NAMALWA (cell line): Measurements from ENCODE around the gene PEDS1.
"Not testable (repeated sequence)": the region's sequence is repeated elsewhere in the genome, so short reads cannot be mapped to it uniquely, and the experiment has no call there.

Experiments
- DNase-seq: peaks from one replicate; pipeline ENCODE4 v3.0.0-alpha.2; 2015; ENCODE audit warnings: low spot score

The PEDS1 gene

GRCh38 chr20:50190251-50191064 is 36.9 kb upstream of the PEDS1 start, which contains the start of gene CEBPB:
Gene CEBPB (plus strand): TSS chr20:50190830. CDS start chr20:50191034, 204 bp downstream.
- DNase-seq = peak; percentile 87

DNA sequence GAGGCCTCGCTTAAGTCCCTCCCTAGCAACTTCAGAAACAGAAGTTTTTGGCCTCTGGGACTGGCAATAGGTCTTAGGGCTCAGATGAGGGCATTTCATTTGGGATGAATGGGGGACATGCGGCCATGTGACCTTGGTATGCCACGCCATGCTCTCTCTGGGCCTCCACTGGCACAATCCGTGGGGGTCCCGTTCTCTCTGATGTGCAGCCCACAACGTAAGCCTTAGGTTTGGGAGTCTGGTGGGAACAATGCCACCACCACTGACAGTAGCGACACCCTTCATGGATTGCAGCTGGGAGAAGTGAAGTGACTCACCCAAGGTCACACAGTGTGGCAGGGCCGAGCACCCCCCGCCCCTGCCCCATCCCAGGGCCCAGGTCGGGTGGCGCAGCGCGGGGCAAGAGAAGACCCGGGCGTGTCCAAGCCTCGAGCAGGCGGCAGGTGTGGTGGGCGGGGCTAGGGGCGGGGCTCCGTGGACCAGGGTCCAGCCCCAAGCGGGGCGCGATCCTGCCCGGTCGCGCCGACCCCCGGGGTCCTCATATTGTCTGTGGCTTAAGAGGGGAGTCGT is 36.2 kb upstream of the PEDS1 start:
- DNase-seq = no peak

DNA sequence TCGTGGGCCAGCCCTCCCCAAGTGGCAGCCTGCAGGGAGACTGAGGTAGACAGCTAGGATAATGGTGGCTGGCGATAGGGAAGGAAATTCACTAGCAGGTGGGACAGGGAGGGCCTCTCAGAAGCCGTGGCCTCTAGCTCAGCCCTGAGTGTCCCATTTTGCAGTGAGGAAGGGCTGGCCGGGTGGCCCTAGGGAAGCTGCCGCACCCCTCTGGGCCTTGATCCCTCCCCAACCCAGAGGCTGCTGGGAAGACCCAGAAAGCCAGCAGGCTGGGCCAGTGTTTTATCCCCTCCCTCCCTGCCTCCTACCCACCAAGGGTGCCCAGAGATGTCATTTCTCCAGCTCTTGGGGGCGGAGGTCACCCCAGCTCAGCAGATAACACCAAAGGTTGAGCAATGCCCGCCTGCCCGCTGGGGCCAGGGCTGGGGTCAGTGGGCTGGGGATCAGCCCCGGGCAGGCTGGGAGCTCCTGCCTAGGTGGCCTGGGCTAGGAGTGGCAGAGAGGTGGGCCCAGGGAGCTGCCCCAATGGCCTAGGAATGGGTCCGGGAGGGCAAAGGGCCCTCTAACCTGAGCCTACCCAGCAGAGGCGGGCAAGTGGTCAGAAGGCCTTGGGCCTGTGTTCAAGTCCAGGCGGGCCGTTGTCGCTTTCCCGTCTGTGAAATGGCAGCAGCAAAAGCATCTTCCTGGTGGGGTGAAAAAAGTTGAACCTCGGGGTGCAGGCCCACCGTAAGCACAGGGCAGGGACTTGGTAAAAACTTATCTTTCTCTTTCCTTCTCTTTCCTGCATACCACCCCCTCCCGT is 35.6 kb upstream of the PEDS1 start:
- DNase-seq = no peak

DNA sequence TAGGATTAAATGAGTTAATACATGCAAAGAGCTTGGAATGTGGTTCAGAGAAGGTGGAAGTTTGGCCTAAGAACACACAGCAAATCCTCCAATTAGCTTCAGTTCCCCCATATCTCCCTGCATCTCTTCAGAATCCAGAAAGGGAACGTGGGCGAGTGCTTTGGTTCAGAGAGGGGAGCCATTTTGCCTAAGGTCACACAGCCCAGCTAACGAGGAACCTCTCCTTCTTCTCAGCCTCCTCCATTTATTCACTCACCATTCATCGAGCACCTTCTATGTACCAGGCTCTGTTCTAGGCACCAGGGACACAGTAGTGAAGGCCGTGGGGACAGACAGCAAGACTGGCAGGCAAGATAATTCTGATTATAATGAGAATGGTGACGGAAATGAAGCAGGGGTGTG is 34.8 kb upstream of the PEDS1 start:
- no peak for DNase-seq

- no peak for DNase-seq
These were observed 34.0 kb upstream of the PEDS1 start for GRCh38 chr20:50187403-50188051.

GRCh38 chr20:50186987-50187402 is 33.5 kb upstream of the PEDS1 start:
- no peak for DNase-seq

DNA sequence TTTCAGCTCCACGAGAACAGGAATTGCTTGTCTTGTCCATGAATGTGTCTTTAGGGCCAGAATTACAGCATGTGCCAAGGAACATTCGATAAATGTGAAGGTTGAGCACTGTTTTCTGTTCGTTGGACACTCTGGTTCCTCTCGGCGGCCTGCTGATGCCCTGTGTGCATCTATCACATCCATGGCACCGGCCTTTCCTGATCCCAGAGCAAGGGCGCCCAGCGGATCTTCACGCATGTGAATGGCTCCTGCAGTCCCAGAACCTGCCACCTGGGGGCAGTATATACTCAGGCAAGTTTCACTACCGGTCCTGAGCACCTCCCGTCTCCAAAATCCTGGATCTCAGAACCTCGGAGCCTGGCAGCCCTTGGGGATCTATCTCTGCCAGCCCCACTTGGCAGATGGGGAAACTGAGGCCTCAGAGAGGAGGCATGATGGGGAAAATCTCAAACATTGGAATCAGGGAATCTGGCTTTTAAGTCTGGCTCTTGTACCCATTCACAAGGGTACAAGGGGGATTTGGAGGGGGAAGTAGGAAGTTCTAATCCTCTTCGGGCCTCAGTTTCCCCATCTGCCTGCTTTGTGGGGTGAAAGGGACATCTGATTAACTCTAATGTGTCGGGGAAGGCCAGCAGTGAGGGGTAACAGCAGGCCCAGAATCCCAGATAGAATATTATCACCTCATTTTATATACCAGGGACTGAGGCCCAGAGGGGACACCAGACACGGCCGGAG is 32.8 kb upstream of the PEDS1 start:
- peak; percentile 82 for DNase-seq

DNA sequence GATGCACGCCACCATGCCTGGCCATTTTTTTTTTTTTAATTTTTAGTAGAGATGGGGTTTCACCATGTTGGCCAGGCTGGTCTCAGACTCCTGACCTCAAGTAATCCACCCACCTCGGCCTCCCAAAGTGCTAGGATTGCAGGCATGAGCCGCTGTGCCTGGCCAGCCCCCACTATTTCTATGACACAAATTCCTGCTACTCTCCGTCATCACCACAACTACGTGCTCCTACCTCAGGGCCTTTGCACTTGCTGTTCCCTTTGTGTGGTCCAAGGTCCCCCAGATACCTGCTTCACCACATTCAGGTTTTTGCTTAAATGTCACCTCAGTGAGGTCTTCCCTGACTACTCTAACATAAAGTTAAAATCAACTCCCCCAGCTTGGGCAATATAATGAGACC is 31.9 kb upstream of the PEDS1 start:
- no peak for DNase-seq

GRCh38 chr20:50182346-50182745 is 28.8 kb upstream of the PEDS1 start:
- no peak for DNase-seq

- DNase-seq = no peak
These were observed 27.8 kb upstream of the PEDS1 start for GRCh38 chr20:50181344-50181743.

DNA sequence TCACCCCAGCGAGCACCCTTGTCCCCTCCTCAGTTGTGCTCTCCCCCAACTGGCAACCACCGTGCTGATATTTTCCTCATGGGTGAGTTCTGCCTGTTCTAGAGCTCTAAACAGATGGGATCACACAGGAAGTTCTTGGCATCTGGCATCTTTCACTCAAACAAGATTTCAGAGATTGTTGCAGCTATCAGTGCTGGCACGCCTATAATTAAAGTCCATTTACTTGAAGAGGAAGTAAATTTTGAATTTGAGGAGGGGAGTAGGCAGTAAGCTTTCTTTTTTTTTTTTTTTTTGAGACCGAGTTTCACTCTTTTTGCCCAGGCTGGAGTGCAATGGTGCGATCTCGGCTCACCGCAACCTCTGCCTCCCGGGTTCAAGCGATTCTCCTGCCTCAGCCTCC is 25.1 kb upstream of the PEDS1 start:
- not testable (repeated sequence) for DNase-seq

GRCh38 chr20:50175938-50176933 is 22.7 kb upstream of the PEDS1 start:
- DNase-seq = no peak

DNA sequence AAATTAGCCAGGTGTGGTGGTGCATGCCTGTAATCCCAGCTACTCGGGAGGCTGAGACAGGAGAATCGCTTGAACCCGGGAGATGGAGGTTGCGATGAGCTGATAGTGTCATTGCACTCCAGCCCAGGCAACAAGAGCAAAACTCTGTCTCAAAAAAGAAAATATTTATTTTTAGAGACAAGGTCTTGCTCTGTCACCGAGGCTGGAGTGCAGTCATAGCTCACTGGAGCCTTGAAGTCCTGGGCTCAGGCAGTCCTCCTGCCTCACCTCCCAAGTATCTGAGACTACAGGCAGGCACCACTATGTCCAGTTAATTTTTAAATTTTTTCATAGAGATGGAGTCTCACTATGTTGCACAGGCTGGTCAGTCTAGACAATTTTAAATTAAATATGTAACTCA is 20.9 kb upstream of the PEDS1 start:
- DNase-seq = no peak

DNA sequence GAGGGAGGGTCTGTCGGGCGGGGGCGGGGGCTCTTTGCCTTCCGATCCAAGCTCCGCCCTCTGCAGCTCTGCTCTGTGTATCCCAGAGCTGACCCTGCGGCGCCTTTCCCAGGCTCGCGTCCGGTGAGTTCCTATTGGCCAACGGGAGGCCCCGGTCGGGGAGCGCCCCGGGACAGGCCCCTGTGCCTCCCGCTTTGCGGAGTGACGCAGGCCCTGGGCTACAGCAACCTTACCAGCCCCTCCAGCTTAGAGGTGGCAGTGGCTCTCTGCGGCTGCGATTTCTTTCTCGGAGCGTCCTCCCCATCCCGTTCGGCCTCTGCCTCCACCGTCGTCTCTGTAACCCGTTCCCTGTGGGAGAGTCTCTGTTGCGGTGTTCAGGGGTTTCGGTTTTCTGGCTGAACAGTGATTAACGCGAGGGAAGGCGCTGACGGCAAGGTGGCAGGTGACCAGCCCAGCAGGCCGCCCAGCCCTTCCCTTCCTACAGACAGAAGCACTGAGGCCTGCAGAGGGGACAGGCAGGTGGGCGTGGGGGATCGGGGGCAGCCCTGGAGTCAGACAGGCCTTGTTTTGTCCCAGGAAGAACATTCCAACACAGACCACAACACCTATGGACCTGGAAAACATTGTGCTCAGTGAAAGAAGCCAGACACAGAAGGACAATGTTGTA is 19.0 kb upstream of the PEDS1 start:
- no peak for DNase-seq

- no peak for DNase-seq
These were observed 17.2 kb upstream of the PEDS1 start for GRCh38 chr20:50170549-50171220.

DNA sequence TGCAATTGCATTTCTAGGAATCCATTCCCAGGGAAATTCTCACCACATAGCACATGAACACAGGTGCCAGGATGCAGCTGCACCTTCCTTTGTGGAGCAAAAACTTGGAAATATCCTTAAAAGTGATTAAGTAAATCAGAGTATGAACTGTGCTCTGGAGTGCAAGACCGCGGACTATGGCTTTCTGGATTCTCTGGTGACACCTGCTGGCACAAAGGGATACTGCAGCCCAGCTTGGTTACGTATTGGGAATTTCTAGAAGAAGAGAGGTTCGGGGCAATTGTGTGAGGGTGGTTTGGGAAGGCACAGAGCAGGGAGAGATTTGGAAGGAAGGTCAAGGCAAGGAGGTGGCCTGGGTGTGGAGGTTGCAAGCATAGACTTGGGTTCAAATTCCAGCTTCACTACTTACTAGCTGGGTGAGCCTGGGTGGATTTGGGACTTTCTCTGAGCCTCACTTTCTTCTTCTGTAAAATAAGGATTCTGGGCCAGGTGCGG is 15.9 kb upstream of the PEDS1 start:
- DNase-seq = peak; percentile 82

- peak; percentile 55 for DNase-seq
These were observed 12.4 kb upstream of the PEDS1 start for GRCh38 chr20:50165684-50166554.
